Measurements from ENCODE around the gene ENAH. TPM values are rescaled to one million over a fixed set of nuclear protein-coding genes. Genes with fewer than 3 reads are reported as not detected.

ENAH gene
- total RNA-seq, 1 donor from 2014 or later: 80.8 TPM

Other genes starting within 250 kb of the ENAH start
- gene LBR, start 225.1 kb downstream of the ENAH start, total RNA-seq: 48.8 TPM
- 151 TPM for gene SRP9, start 124.7 kb upstream of the ENAH start, total RNA-seq
- 232 TPM for gene EPHX1, start 157.0 kb upstream of the ENAH start, total RNA-seq
- gene TMEM63A, start 229.3 kb upstream of the ENAH start, total RNA-seq: 95.7 TPM
- 0.89 TPM for gene LEFTY1, start 236.0 kb upstream of the ENAH start, total RNA-seq